GM21717 (cell line): ENCODE measurements around the gene BICDL2.

Experiments
- ATAC-seq: cut with Tn5 transposase; IDR thresholded peaks from one replicate; pipeline ENCODE4 v1.9.1; 2021; ENCODE audit warnings: mild to moderate bottlenecking, moderate library complexity; ENCODE audit not compliant: unreplicated experiment

Gene BICDL2

GRCh38 chr16:3049921-3050481, 13.3 kb upstream of the BICDL2 start:
- no peak for ATAC-seq

DNA sequence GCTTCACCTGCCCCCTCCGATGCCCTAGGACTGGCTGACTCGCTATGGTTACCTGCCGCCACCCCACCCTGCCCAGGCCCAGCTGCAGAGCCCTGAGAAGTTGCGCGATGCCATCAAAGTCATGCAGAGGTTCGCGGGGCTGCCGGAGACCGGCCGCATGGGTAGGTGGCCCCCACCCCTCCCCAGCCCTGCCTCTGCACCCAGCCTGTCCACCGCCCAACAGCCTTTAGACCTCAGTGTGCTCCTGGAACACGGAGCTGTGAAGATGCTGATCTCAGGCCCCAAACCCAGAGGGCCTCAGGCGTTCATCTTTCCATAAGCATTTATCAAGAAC, 10.6 kb upstream of the BICDL2 start:
- no peak for ATAC-seq

GRCh38 chr16:3046641-3047386, 10.1 kb upstream of the BICDL2 start:
- ATAC-seq: no peak

DNA sequence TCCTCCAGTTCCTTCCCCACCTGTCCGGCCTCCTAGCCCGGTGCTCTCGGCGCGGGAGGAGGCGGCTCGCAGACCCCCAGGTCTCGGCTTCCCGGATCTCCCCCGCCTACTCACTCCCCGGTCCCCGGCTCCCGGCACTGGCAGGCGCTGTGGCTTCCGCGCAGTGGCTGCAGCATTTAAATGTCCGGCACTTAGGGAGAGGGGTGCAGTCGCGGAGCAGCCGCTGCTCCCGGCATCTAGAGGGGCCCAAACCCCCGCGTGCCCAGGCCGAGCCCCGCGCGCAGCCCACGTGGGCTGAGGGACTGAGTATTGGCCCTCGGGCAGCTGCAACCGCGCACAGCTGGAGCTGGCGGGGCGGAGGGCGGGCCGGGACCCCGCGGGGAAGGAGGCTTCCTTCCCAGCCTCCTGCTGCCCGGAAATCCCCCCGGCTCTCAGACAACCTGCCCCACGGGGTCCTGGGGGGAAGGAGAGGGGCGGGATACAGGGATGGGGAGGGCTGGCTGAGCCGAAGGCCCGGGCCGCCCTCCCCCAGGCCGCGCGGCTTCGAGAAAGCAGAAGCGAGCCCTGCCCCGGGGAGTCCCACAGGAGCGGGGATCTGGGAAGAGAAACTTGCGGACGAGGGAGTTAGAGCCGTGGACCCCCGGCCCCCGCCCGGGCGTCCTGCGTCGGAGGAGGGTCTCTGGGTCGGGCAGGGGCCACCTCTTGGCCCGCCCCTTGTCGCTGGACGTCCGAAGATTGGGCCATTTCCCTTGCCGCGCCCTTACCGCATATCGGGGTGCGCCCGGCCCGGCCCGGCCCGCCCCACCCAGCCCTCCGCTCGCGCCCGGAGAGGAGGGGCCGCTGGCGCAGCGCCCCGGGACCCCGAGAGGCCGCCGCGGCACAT, 9.3 kb upstream of the BICDL2 start, which contains the start of gene MMP25:
Gene MMP25, plus strand, starts transcription at position 804 of the 883 bp plus-strand sequence. CDS start 357 bp downstream, outside the sequence.
- ATAC-seq: no peak

GRCh38 chr16:3044708-3045107, 8.0 kb upstream of the BICDL2 start:
- ATAC-seq: no peak

- ATAC-seq: no peak
Measured at GRCh38 chr16:3042376-3042775, 5.6 kb upstream of the BICDL2 start.

DNA sequence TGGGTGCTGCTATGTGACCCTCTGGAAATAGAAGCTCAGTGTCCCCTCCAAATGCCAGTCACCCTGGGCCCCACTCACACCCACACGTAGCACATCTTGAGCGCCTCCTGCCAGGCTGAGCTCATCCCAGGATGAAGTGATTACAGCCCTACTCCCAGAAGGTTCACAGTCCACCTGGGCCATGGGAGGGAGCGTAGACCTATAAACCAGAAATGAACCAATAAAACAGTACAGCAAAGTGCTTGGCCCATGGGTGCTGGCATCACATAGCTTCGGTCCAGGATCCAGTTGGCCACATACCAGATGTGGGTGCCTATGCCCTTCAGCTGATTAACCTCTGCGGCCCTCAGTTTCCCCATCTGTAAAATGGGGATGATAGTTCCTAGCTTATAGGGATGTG, 2.2 kb upstream of the BICDL2 start:
- ATAC-seq: no peak

DNA sequence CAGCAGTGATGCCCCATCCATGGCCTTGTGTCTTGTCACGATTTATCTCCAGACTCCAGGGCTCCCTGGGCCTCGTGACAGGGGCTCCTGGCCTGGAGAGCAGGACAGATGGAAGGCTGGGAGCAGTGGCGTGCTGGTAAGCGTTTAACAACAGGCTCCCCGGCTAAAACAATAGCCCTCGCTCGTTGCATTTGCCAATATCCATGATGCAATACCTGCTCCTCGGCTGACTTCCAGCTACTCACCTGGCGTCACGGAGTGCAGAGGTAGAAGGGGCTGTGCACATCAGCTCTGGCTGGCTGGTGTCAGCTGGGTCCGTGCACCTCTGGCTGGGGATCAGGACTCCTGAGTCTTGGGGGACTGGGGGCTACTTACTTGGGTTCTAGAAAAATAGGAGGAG, 1.5 kb upstream of the BICDL2 start:
- no peak for ATAC-seq

DNA sequence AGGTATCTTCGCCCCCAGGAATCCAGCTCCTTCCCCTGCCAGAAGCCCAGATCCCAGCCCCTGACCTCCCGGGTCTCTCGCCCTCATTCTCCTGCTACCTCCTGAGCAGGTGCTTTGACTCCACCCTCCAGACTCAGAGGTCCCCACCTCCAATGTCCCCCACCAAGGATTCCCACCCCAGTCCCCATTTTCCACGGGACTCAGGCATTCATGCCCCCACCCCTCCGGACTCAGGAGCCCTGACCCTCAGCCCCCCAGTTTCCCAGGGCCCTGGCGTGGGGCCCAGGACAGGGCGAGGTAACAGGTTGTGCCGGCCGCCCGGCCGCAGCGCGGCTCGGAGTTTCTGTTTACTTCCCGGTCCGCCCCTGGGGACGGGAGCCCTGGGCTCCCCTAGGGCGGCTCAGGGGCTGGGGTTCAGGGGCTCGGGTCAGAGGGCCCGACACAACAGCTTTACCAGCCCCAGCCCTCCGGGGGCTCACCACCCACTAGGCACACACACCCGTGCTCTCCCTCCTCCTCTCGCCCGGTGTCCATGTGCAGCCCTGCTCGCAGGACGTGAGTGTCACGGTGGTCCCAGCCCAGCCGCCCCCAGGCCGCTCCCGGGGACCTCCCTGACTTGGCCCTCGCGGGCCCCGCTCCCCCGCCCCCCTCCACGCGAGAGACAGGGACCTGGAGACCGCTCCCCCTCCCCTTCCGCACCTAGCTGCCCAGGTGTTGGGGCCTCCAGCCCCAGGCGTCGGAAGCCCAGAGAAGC, 595 bp downstream of the BICDL2 start:
- ATAC-seq: no peak

- no peak for ATAC-seq
Measured at GRCh38 chr16:3035289-3035971, 1.3 kb downstream of the BICDL2 start.

DNA sequence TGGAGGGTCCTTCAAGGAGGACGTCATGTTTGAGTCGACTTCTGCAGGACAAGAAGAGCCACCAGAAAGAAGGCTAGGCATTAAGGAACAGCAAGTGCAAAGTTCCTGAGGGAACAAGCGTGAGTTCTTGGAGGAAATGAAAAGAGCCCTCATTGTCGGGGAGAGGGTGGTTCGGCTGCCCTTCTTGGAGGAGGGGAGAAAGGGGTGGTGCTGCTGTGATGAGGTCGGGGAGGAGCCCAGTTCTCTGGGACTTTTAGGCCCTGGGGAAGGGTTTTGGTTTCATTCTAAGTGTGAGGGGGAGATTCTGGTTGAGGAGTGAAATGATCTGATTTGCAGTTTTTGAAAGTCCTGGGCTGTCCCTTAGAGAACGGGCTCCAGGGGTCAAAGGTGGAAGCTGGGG, 4.1 kb downstream of the BICDL2 start:
- ATAC-seq: no peak

DNA sequence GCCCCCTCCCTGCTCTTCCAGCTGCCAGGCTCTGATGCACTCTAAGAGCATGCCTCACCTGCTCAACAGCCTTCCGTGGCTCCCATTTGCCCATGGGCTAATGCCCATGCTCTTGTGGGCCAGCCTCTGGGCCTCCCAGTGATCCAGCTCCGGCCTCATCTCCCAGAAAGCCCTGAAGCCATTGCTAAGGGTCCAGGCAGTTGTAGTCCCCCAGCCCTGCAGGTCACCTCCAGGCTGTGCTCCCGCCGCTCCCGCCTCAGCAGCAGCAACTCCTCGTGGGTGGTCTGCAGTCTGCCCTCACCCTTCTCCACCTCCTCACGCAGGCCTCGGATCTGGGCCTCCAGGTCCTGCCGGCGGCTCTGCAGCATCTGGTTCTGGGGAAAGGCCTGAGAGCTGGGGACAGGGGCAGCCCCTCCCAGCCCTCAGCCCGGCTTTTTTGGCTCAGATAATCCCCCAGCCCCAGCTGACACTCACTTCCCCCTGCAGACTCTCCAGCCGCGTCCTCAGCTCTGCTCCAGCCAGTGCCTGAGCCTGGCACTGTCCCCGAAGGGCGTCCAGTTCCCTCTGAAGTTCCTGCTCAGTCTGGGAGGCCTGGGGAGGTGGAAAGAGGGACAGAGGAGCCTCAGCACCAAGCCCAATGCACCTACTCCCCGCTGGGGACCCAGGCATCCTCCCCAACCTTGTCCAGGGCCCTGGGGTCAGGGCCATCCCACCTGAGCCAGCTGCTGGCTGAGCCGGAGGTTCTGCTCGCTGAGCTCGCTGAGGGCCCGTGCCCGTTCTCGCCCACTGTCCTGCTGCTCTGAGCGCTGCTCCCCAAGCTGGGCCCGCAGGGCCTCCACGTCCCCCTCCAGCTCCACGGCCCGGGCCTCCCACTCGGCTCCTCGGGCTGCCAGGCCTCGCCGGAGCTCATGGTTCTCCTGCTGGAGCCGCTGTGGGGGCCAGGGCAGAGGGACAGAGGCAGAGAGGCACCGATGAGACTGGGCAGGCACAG, 6.2 kb downstream of the BICDL2 start:
- no peak for ATAC-seq

DNA sequence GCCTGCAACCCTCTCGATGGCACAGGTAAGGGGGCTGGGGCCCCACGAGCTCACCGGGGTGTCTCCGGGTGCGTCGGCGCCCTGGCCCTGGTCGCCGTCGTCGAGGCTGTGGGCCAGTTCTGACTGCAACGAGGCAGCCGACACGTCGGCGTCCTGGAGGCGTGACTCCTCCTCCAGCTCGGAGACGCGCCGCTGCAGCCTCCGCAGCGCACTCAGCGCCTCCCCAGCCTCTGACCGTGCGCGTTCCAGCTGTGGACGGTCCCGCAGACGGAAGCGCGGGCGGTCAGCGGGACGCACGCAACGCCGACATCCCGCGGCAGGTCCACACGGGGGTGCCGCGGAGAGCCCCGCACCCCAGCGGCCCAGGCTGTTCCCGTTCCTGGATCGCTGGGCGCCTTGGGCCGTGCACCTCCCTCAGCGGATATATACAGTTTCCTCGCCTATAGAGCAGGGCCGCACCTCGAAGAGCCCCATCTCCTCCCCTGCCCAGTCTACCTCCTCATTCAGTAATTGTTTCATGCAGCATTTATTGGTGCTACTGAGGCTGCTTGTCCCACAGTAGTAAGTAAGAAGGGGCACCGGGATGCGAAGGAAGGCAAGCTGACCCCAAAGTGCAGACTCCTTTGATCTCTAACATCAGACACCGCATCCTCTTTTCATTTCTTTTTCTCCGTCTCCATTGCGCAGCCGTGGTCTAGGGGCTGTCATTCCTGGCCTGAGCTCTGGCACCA, 7.1 kb downstream of the BICDL2 start:
- no peak for ATAC-seq

DNA sequence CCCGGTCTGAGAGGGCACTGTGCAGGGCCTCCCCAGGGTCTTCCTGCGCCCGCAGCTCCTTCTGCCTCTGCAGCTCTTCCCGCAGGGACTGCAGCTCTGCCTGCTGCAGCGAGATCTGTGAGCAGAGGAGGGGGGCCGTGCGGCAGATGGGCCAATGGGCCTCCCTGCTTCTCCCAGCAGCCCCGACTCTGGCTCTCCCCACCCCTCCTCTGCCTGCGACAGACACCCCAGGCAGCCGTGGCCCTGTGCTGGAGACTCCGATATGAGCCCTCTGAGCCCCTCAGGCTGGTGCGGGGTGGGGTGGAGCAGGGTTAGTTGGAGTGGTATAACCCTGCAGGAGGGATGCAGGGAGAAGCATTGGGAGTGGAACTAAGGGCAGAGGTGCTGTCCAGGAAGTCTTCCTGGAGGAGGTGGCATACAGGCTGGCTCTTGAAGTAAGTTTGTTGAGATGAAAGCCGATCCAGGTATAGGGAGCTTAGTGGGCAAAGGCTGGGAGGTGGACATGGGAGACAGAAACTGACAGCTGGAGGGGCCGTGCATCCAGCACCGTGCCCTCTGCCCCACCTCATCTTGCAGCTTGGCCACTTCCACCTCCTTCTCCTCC, 7.9 kb downstream of the BICDL2 start:
- no peak for ATAC-seq

GRCh38 chr16:3027983-3028715, 8.6 kb downstream of the BICDL2 start:
- no peak for ATAC-seq

DNA sequence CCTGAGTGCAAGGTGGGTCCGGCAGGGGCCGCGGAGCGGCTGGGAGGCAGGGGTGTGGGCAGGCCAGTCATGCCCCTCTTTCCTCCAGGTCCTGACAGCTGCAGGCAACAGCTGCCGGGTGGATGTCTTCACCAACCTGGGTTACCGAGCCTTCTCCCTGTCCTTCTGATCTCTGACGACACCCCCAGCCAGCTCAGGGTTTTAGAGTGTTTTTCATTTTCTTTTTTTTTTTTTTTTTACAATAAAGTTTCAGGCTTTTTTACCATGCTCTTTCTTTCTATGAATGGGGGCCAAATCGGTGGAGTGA, 9.3 kb downstream of the BICDL2 start:
- ATAC-seq: no peak

DNA sequence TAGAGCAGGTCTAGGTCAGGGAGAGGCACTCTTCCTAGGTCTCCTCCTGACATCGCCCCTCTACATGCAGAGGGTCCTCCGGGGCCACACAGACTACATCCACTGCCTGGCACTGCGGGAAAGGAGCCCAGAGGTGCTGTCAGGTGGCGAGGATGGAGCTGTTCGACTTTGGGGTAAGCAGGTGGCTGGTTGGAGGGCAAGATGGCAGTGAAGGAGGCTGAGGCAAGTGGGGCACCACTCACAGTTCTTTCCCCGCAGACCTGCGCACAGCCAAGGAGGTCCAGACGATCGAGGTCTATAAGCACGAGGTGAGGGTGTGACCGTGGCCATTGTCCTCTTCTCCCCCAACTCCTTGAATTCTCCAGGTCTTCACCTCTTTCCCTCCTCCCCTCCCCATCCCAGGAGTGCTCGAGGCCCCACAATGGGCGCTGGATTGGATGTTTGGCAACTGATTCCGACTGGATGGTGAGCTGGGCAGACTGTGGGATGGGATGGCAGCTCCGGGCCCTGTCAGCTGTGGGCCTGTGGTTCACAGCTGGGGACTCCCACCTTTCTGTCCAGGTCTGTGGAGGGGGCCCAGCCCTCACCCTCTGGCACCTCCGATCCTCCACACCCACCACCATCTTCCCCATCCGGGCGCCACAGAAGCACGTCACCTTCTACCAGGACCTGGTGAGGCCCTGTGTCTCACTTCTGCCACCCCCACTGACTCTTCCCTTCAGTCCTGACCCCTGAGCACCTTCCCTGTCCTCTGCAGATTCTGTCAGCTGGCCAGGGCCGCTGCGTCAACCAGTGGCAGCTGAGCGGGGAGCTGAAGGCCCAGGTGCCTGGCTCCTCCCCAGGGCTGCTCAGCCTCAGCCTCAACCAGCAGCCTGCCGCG, 9.9 kb downstream of the BICDL2 start:
- ATAC-seq: no peak
